ENCODE results near the gene CARS2.
A peak's percentile ranks its signal among the peaks of the same experiment; 100 is the strongest.
"Not testable (repeated sequence)": the region's sequence is repeated elsewhere in the genome, so short reads cannot be mapped to it uniquely, and the experiment has no call there.

Gene CARS2

DNA sequence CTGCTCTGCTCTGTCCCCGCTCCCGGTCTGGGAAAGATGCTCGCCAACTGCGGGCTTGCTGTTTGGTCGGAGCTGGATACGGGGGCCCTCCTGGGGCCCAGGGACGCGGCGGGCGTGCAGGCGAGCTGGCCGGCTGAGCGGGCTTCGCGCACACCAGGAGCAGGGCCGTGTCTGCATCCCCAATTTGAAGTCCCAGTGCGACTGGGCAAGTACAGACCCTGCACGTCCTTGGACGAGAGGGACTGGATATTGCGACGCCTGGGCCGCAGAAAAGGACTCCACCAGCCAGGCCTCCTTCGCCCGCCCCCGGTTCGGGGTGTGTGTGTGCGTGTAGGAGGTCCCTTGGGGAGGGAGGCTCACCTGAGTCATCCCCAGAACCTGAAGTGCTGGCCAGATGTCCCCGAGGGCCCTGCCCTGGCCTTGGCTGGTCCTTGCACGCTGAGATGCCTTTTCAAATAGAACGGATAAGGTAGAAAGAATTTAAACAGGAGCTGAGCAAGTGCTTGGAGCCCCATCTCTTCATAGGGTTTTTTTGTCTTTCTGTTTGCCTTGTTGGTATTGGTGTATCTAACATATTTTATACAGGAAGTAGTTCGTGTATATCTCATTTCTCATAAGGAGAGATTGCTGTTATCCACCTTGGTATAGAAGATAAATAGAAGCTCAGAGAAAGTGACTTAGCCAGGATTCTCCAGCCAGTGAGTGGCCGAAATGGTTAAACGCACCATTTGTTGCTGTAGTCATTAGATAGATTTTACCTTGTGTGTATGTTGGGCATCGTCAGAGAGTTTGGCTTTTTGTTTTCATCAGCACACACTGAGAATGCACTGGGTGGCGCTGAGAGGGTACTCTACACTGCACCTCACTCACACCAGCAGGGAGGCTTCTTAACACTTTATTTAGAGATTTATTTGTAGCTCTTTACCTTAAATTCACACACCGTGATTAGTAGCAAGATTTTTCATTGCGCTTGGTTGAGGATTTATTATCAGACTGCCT, 89.5 kb downstream of the CARS2 start:
- Mint-ChIP-seq H3K36me3 (peaks cover 4% of the 10 kb centered on the region), H3K27me3 (no peaks in the 10 kb centered on the region), H3K4me3 (peak overlapping the region; percentile 96), H3K9me3 (peaks cover 4% of the 10 kb centered on the region), H3K27ac (peak overlapping the region; percentile 76), H3K4me1 (peaks cover 46% of the 10 kb centered on the region)

DNA sequence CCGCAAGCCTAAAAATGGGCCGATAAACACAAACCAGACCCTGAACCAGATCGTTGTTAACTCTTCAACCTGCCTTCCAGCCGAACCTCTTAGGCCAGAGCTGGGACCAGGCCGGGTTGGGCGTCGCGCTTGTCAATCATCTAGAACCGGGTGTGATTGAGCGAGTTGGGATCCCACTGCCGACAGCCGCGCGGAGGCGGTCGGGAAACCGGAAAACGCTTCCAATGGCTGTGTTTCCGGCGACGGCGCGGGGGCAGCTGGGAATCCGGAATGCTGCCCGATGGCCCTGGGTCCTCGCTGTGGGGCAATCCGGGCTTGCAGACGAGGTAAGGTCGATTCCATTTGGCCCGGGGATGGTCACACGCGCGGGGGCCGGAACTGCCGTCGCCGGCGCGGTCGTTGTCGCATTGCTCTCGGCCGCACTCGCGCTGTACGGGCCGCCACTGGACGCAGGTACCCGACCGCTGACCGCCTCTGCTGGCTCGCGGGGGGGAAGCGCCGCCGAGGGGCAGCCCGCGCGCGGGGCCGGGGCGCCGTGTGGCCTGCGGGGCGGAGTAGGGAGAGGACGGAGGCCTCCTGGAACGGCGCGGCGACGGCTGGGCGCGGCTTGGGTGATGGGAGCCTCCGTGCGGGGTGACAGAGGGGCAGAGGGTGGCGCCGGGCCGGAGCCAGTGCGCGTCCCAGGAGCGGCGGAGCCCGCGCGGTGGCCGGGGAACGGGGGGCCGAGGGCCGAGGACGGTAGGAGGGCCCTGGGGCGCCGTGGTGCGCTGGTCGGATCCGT, 90.4 kb downstream of the CARS2 start, which contains the start of gene NAXD:
Gene NAXD, plus strand, starts transcription at position 224 of the 781 bp plus-strand sequence. Its CDS starts 57 bp downstream, at position 281.
- peaks cover 4% of the 10 kb centered on the region for H3K36me3 Mint-ChIP-seq
- peak within 1 kb of the TSS; percentile 96 for H3K4me3 Mint-ChIP-seq
- H3K27ac Mint-ChIP-seq = peak within 1 kb of the TSS; percentile 96
- peaks cover 42% of the 10 kb centered on the region for H3K4me1 Mint-ChIP-seq
- no peaks in the 10 kb centered on the region for H3K27me3 Mint-ChIP-seq
- H3K9me3 Mint-ChIP-seq = peaks cover 4% of the 10 kb centered on the region

DNA sequence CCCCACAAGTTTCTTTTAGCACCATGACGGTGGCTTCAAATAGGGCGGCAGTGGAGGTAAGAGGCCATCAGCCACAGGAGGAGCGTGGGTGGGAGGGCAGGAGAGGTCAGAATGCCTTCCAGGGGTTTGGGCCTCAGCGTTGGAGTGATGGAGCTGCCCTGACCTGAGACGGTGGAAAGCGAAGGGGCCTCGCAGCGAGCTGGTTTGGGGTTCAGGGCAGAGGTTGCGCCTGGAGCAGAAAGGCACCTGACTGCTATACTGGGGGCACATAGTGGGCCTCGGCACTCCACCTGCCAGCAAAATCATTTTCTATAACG, 91.0 kb downstream of the CARS2 start:
- H3K36me3 Mint-ChIP-seq = peaks cover 4% of the 10 kb centered on the region
- H3K27ac Mint-ChIP-seq = peak overlapping the region; percentile 96
- peak overlapping the region; percentile 96 for H3K4me3 Mint-ChIP-seq
- peaks cover 4% of the 10 kb centered on the region for H3K9me3 Mint-ChIP-seq
- H3K27me3 Mint-ChIP-seq = no peaks in the 10 kb centered on the region
- H3K4me1 Mint-ChIP-seq = peaks cover 38% of the 10 kb centered on the region

DNA sequence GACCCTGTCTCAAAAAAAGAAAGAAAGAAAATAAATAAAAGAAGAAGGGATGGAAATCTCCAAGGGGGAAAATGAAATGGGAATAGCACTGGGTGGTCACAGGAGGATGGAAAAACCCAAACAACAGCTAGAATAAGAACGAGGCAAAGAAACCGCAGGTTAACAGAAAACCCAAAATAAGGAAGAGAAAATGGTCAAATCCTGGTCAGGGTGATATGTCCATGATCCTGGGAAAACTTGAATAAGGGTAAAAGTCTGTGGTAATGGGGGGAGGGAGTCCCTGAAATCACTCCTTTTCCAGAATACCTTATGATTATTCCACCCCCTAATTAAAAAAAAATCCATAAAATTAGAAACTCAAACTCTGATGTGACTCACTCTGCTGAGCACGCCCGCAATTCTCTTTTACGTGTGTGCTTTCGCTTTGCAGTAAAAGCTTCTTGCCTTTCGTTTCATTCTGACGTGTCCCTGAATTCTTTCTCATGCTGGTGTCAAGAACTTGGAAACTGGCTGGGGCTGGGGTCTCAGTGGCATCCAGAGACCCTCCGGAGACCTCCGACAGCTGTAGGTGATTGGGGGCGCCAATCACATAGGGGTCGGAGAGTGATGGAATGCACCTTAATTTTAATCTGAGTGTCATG, 94.8 kb downstream of the CARS2 start:
- Mint-ChIP-seq H3K27me3 (no peaks in the 10 kb centered on the region), H3K36me3 (peaks cover 7% of the 10 kb centered on the region), H3K27ac (no peak overlapping the region), H3K9me3 (peaks cover 4% of the 10 kb centered on the region), H3K4me1 (peaks cover 5% of the 10 kb centered on the region), H3K4me3 (no peak overlapping the region)

DNA sequence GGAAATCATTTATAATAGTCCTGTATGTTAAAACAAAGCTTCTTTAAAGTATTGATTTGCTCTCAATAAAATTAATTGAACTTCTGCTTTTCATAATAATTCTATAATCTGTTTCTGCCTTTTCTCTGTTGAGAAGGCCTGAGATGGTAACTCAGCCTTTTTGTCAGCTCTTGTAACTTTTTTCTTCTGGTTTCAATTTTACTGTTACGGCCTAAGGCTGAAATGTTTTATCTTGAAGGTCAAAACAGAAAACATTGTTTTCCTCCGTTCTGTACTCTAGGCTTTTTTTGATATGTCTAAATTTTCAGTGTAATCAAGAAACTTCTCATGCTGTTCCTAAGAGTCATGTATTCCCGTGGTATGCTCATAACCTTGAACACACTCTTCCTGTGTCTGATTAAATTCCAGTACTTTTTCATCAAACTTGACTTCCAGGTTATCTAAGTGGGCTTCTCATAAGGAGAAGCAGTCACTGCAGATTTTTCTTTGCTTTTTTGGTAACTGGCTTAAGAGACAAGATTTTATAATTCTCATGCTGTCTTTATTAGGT, 98.2 kb downstream of the CARS2 start:
- Mint-ChIP-seq H3K4me3 (no peak overlapping the region), H3K9me3 (no peaks in the 10 kb centered on the region), H3K27ac (no peak overlapping the region), H3K36me3 (peaks cover 3% of the 10 kb centered on the region), H3K27me3 (peaks cover under 1% of the 10 kb centered on the region), H3K4me1 (no peaks in the 10 kb centered on the region)

DNA sequence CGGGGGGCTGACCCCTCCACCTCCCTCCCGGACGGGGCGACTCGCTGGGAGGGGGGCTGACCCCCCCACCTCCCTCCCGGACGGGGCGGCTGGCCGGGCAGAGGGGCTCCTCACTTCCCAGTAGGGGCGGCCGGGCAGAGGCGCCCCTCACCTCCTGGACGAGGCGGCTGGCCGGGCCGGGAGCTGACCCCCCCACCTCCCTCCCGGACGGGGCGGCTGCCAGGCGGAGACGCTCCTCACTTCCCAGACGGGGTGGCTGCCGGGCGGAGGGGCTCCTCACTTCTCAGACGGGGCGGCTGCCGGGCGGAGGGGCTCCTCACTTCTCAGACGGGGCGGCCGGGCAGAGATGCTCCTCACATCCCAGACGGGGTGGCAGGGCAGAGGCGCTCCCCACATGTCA, 99.6 kb downstream of the CARS2 start:
- not testable (repeated sequence) for H3K4me3 Mint-ChIP-seq, H3K9me3 Mint-ChIP-seq, H3K4me1 Mint-ChIP-seq, H3K36me3 Mint-ChIP-seq, H3K27ac Mint-ChIP-seq, H3K27me3 Mint-ChIP-seq

DNA sequence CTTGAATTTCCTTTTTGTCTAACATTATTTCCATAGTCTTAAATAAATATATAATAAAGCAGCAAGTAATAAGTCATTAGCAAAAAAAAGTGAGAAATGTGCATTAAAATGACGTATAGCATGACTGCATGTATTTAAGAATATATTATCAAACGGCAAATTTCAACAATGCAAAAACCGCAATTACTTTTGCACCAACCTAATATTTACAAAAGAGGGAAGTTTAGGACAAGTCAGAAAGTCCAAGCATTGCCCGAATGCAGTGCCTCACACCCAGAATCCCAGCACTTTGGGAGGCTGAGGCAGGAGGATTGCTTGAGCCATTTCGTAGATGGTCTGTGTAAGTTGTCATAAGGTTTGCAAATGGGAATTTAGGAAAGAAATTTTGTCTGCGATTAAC, 100.8 kb downstream of the CARS2 start:
- Mint-ChIP-seq H3K27ac (no peak overlapping the region), H3K9me3 (no peaks in the 10 kb centered on the region), H3K36me3 (peaks cover 3% of the 10 kb centered on the region), H3K4me1 (no peaks in the 10 kb centered on the region), H3K4me3 (no peak overlapping the region), H3K27me3 (peaks cover 3% of the 10 kb centered on the region)

DNA sequence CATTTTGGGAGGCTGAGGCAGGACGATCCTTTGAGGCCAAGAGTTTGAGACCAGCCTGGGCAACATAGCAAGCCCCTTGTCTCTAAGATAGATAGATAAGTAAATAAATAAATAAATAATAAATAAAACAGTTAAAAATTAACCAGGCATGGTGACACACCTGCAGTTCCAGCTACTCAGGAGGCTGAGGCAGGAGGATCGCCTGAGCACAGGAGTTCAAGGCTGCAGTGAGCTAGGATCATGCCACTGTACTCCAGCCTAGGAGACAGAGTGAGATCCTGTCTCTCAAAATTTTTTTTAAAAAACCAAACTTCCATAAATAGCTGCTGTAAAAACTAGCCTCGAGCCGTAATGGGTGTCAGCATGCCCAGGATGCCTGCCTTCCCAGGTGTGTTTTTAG, 104.9 kb downstream of the CARS2 start:
- H3K4me1 Mint-ChIP-seq = no peaks in the 10 kb centered on the region
- no peak overlapping the region for H3K4me3 Mint-ChIP-seq
- H3K27me3 Mint-ChIP-seq = peaks cover 3% of the 10 kb centered on the region
- no peak overlapping the region for H3K27ac Mint-ChIP-seq
- no peaks in the 10 kb centered on the region for H3K9me3 Mint-ChIP-seq
- no peaks in the 10 kb centered on the region for H3K36me3 Mint-ChIP-seq

DNA sequence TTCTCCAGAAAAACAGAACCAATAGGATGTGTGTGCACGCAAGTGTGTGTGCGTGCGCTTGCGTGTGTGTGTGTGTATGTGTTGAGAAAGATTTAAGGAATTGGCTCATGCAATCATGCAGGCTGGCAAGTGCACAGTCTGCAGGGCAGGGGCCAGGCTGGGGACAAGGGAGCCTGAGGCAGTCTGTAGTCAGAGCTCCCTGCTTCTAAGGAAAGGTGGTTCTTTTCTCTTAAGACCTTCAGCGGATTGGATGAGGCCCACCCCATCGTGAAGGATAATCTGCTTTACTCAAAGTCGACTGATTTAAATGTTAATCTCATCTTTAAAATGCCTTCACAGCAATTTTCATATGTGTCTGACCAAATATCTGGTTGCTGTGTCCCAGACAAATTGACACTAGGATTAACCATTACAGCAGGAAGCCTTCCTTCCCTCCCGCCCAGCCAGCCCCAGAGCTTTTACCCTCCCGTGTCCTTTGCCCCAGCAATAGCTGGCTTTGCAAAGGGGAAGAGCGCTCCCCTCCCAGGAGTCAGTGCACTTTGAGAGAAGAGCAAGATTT, 105.6 kb downstream of the CARS2 start:
- no peaks in the 10 kb centered on the region for H3K36me3 Mint-ChIP-seq
- no peaks in the 10 kb centered on the region for H3K9me3 Mint-ChIP-seq
- H3K4me3 Mint-ChIP-seq = no peak overlapping the region
- H3K27me3 Mint-ChIP-seq = peaks cover 3% of the 10 kb centered on the region
- H3K27ac Mint-ChIP-seq = no peak overlapping the region
- no peaks in the 10 kb centered on the region for H3K4me1 Mint-ChIP-seq

DNA sequence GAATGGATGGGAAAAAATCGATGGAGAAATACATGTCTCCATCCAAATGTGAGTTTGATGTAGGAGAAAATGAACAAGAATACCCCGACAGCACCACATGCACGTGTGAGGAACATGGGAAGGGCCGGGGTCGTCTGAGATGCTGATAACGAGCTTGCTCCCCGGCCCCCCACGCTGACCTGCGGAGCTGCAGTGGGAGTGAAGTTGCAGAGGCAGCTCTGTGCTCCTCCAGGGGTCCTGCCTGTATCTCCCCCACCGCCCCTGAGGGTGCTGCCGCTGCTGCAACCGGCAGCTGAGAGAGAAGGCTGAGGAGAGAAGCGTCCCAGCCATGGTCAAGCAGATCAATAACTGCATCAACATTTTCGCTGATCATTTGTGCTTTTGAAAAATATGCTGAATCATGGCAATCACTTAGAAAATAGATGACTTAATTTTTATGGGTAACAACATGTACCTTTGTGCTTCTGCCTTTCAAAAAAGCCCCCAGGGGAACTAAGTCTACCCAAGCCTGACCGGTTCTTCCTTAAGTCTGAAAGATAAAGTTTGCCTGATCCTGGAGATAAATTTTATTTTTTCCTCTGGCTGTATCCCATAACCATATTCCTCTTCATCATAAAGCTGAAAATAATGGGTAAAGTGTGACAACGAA, 108.8 kb downstream of the CARS2 start:
- Mint-ChIP-seq H3K4me1 (no peaks in the 10 kb centered on the region), H3K27ac (no peak overlapping the region)

DNA sequence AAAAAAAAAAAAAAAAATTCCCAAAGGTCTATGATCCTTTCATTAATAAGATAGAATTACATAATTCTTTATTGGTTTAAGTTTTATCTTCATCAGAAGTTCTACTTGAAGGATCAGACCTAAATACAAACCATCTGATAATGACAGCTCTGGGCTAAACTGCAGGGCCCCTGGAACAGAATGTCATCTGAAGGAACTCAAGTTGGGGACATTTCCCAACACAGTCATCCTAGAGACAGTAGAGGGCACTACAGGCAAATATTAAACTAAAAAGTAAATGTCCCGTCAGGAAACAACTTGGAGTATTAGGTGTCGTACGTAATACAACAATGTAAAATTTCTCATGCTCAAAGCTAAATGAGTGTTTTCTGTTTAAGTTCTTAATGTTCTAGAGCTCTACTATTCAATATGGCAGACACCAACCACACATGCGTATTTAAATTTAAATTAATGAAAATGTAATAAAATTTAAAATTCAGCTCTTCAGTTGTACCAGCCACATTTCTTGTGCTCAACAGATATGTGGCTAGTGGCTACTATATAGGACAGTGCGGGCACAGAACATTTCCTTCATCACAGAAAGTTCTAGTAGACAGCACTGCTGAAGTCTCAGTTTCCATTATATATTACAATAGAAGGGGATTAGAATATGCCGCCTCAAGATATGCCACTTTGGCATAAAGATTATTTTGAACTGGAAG, 112.3 kb downstream of the CARS2 start:
- Mint-ChIP-seq H3K9me3 (no peaks in the 10 kb centered on the region), H3K27ac (no peak overlapping the region), H3K27me3 (no peaks in the 10 kb centered on the region), H3K36me3 (no peaks in the 10 kb centered on the region), H3K4me3 (no peak overlapping the region), H3K4me1 (no peaks in the 10 kb centered on the region)

More for the DNA sequence above, 108.8 kb downstream of the CARS2 start:
- Mint-ChIP-seq H3K9me3 (no peaks in the 10 kb centered on the region), H3K27me3 (no peaks in the 10 kb centered on the region), H3K4me3 (no peak overlapping the region), H3K36me3 (no peaks in the 10 kb centered on the region)

DNA sequence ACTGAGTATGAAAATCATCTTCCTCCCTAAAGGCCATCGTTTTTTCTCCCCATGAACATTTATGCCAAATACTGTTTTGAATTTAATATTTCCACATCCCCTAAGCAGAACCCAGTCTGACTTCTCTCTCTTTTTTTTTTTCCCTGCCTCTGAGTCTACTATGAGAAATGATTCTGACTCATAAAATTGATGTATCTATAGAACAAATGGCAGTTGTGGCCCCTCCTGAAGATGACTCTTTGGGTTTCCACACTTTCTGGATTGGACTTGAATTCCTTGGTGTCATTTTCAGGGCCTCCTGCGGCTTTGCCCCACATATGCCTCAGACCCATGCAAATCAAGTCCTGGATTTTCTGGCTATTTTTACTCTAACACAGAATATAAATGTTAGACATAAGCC, 113.3 kb downstream of the CARS2 start:
- H3K9me3 Mint-ChIP-seq = no peaks in the 10 kb centered on the region
- H3K27ac Mint-ChIP-seq = no peak overlapping the region

More for the DNA sequence above, 113.3 kb downstream of the CARS2 start:
- Mint-ChIP-seq H3K4me1 (no peaks in the 10 kb centered on the region), H3K36me3 (no peaks in the 10 kb centered on the region), H3K4me3 (no peak overlapping the region), H3K27me3 (peaks cover 2% of the 10 kb centered on the region)
